H9 (cell line): ENCODE measurements around the gene ADAM29. TPM values are rescaled to one million over a fixed set of nuclear protein-coding genes. Genes with fewer than 3 reads are reported as not detected.

Experiments used
- DNase-seq: peaks from one replicate; pipeline ENCODE4 v3.0.0-alpha.2; 2017
- H2AFZ ChIP-seq: one replicate; pipeline ENCODE4 v1.6.1; 2013; ENCODE audit warnings: mild to moderate bottlenecking, low read length, control low read depth, moderate library complexity
- H2AK5ac ChIP-seq: 2 replicates; pipeline ENCODE4 v1.6.1; 2013; ENCODE audit warnings: low read length, control low read depth, mixed read lengths; ENCODE audit not compliant: insufficient read length
- H2BK120ac ChIP-seq: one replicate; pipeline ENCODE4 v1.6.1; 2013; ENCODE audit warnings: low read depth, mild to moderate bottlenecking, low read length, control low read depth, inconsistent platforms; ENCODE audit not compliant: poor library complexity, severe bottlenecking
- H2BK12ac ChIP-seq: 2 replicates; pipeline ENCODE4 v1.6.1; 2013; ENCODE audit warnings: low read length, control low read depth, mixed read lengths, low read depth; ENCODE audit not compliant: insufficient read length
- H2BK15ac ChIP-seq: 2 replicates; pipeline ENCODE4 v1.6.1; 2013; ENCODE audit warnings: low read depth, low read length, control low read depth
- H2BK20ac ChIP-seq: one replicate; pipeline ENCODE4 v1.6.1; 2013; ENCODE audit warnings: low read depth, mild to moderate bottlenecking, low read length, control low read depth, inconsistent platforms; ENCODE audit not compliant: poor library complexity, severe bottlenecking
- H2BK5ac ChIP-seq: 2 replicates; pipeline ENCODE4 v1.6.1; 2013; ENCODE audit warnings: low read length, control low read depth, mixed read lengths; ENCODE audit not compliant: insufficient read length
- H3K14ac ChIP-seq: 2 replicates; pipeline ENCODE4 v1.6.1; 2013; ENCODE audit warnings: low read length, control low read depth; ENCODE audit not compliant: insufficient read depth
- H3K18ac ChIP-seq: 2 replicates; pipeline ENCODE4 v1.6.1; 2013; ENCODE audit warnings: low read depth, mild to moderate bottlenecking, mixed read lengths, low read length, control low read depth; ENCODE audit not compliant: insufficient read length
- H3K23ac ChIP-seq: 2 replicates; pipeline ENCODE4 v1.6.1; 2013; ENCODE audit warnings: low read length, control low read depth, mixed read lengths, low read depth; ENCODE audit not compliant: insufficient read length
- H3K23me2 ChIP-seq: 2 replicates; pipeline ENCODE4 v1.6.1; 2013; ENCODE audit warnings: low read depth, mild to moderate bottlenecking, mixed read lengths, low read length, control low read depth; ENCODE audit not compliant: insufficient read length, poor library complexity, severe bottlenecking
- H3K27ac ChIP-seq: 2 replicates; pipeline ENCODE4 v1.5.1; 2013; ENCODE audit warnings: low read length, control low read depth, mixed read lengths, low read depth; ENCODE audit not compliant: insufficient read length
- H3K27me3 ChIP-seq: 2 replicates; pipeline ENCODE4 v1.6.1; 2013; ENCODE audit warnings: low read length, control low read depth, inconsistent platforms; ENCODE audit not compliant: insufficient read depth
- H3K4ac ChIP-seq: 2 replicates; pipeline ENCODE4 v1.6.1; 2013; ENCODE audit warnings: low read depth, mild to moderate bottlenecking, control low read depth, inconsistent platforms, low read length, moderate library complexity
- H3K4me1 ChIP-seq: 2 replicates; pipeline ENCODE4 v1.6.1; 2013; ENCODE audit warnings: low read length, control low read depth, inconsistent platforms; ENCODE audit not compliant: insufficient read depth
- H3K4me2 ChIP-seq: 2 replicates; pipeline ENCODE4 v1.6.1; 2013; ENCODE audit warnings: low read length, control low read depth, mixed read lengths; ENCODE audit not compliant: insufficient read length, insufficient read depth
- H3K56ac ChIP-seq: 2 replicates; pipeline ENCODE4 v1.6.1; 2013; ENCODE audit warnings: low read depth, mild to moderate bottlenecking, mixed read lengths, low read length, control low read depth; ENCODE audit not compliant: insufficient read length
- H3K79me1 ChIP-seq: 2 replicates; pipeline ENCODE4 v1.6.1; 2013; ENCODE audit warnings: low read depth, mild to moderate bottlenecking, moderate library complexity, low read length, control low read depth, inconsistent platforms; ENCODE audit not compliant: insufficient read depth, poor library complexity, severe bottlenecking
- H3K79me2 ChIP-seq: 2 replicates; pipeline ENCODE4 v1.6.1; 2013; ENCODE audit warnings: low read length, control low read depth, inconsistent platforms; ENCODE audit not compliant: insufficient read depth
- H3K9ac ChIP-seq: 2 replicates; pipeline ENCODE4 v1.6.1; 2013; ENCODE audit warnings: low read length, control low read depth, mixed read lengths; ENCODE audit not compliant: insufficient read length; ENCODE audit errors: extremely low read depth
- H3K9me3 ChIP-seq: one replicate; pipeline ENCODE4 v1.6.1; 2013; ENCODE audit warnings: low read depth, low read length, inconsistent platforms; ENCODE audit not compliant: control insufficient read depth
- H3T11ph ChIP-seq: one replicate; pipeline ENCODE4 v1.6.1; 2013; ENCODE audit warnings: mild to moderate bottlenecking, low read length, control low read depth, inconsistent platforms
- H4K20me1 ChIP-seq: one replicate; pipeline ENCODE4 v1.6.1; 2013; ENCODE audit not compliant: control insufficient read depth, insufficient read length, insufficient read depth
- H4K5ac ChIP-seq: 2 replicates; pipeline ENCODE4 v1.6.1; 2013; ENCODE audit warnings: low read depth, mild to moderate bottlenecking, mixed read lengths, low read length, control low read depth; ENCODE audit not compliant: insufficient read length
- H4K8ac ChIP-seq: replicated peaks from 2 replicates; pipeline ENCODE4 v1.6.1; 2013; ENCODE audit warnings: low read length, control low read depth, mixed read lengths, low read depth; ENCODE audit not compliant: insufficient read length
- H4K91ac ChIP-seq: 2 replicates; pipeline ENCODE4 v1.6.1; 2013; ENCODE audit warnings: low read depth, mild to moderate bottlenecking, moderate library complexity, mixed read lengths, low read length, control low read depth; ENCODE audit not compliant: insufficient read length
- H3K27ac Mint-ChIP-seq, 3 experiments: 2 replicates in 2 of 3; 3 replicates in 1 of 3; pipeline ENCODE4 v1.8.0; 2020 to 2021; ENCODE audit warnings: mixed read lengths in 3 of 3, mild to moderate bottlenecking in 1 of 3, moderate library complexity in 1 of 3
- H3K27me3 Mint-ChIP-seq: 2 replicates; pipeline ENCODE4 v1.8.0; 2021; ENCODE audit warnings: low read depth, mild to moderate bottlenecking, moderate library complexity, mixed read lengths
- H3K36me3 Mint-ChIP-seq, 3 experiments: 2 replicates in 2 of 3; 3 replicates in 1 of 3; pipeline ENCODE4 v1.8.0; 2020 to 2021; ENCODE audit warnings: low read depth in 3 of 3, mixed read lengths in 3 of 3; ENCODE audit not compliant: insufficient read depth in 1 of 3
- H3K4me1 Mint-ChIP-seq, 2 experiments: 2 replicates each; pipeline ENCODE4 v1.8.0; 2020; ENCODE audit warnings: mixed read lengths in 2 of 2
- H3K4me3 Mint-ChIP-seq, 2 experiments: 2 replicates in 1 of 2; 3 replicates in 1 of 2; pipeline ENCODE4 v1.8.0; 2020 to 2021; ENCODE audit warnings: mild to moderate bottlenecking in 2 of 2, mixed read lengths in 2 of 2, moderate library complexity in 1 of 2
- H3K9me3 Mint-ChIP-seq, 2 experiments: 2 replicates in 1 of 2; 3 replicates in 1 of 2; pipeline ENCODE4 v1.8.0; 2020; ENCODE audit warnings: mild to moderate bottlenecking in 2 of 2, mixed read lengths in 2 of 2, moderate library complexity in 1 of 2
- WGBS: extraction: QIAGEN DNeasy Blood & Tissue Kit; methylation state at CpG from one replicate; pipeline ENCODE4 v1.1.7; 2013; ENCODE audit warnings: missing lambda C conversion rate, low lambda C conversion rate, mixed read lengths; ENCODE audit not compliant: insufficient read length; ENCODE audit errors: extremely low coverage; 5-methylcytosine and 5-hydroxymethylcytosine counted together
- total RNA-seq: library from RNA; stranded (reverse); gene quantifications from 2 replicates; pipeline ENCODE4 v1.2.1, GENCODE V29; 2021
- TF ChIP-seq, protein P1 (sequence below): fragments of 200-600 bp; sonication (generic); conservative IDR thresholded peaks from 3 replicates; pipeline ENCODE4 v1.8.0; 2021; ENCODE audit warnings: antibody characterized with exemption, mild to moderate bottlenecking

The ADAM29 gene
- total RNA-seq, 1 experiment from 2014 or later: not detected

DNA sequence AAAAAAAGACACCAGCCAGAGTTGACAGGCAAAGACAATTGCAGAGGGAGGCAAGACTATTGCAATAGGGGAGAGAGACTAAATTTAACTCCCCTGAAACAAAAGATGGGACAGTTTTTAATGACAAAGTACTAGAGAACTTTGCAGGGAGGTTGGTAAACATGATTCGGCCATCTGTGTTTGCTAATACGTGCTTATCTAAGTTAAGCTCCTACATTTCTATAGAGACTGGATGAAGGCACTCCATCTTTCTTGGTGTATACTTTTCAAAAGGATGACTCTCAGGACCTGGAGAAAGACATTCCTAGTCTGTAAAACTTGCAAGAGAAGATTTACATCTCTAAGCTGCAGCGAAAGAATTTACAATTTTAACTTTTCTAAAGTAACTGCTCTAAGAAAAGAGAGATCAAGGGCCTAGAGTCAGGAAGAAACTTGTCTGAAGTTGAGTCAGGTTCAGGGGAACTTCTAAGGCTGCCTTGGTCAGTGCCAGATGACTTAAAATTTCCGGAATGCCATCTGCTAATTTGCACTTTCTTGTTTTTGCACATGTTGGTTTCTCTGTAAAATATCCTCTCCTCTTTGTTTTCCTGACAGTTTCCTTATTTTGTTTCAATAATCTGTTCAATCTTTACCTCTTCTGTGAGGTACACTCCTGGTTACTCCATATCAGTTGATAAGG is 10.6 kb downstream of the ADAM29 start:
- Histone ChIP-seq H3K9me3 (no peaks in the 10 kb centered on the region), H4K8ac (no peak overlapping the region), H3K9ac (no peak overlapping the region), H3K23ac (no peak overlapping the region), H3K4me1 (no peaks in the 10 kb centered on the region), H3K27ac (no peak overlapping the region), H3K18ac (no peak overlapping the region), H3K23me2 (no peaks in the 10 kb centered on the region), H2BK20ac (no peak overlapping the region), H3K14ac (no peak overlapping the region), H3K4ac (no peak overlapping the region), H2AK5ac (no peak overlapping the region), H3K79me2 (no peaks in the 10 kb centered on the region), H2BK12ac (no peak overlapping the region), H2BK5ac (no peak overlapping the region), H2BK120ac (no peak overlapping the region), H3T11ph (no peak overlapping the region), H3K79me1 (no peaks in the 10 kb centered on the region), H4K5ac (no peak overlapping the region), H4K91ac (no peak overlapping the region), H3K56ac (no peak overlapping the region), H2BK15ac (no peak overlapping the region), H3K27me3 (no peaks in the 10 kb centered on the region), H2AFZ (no peak overlapping the region), H4K20me1 (no peaks in the 10 kb centered on the region), H3K4me2 (no peak overlapping the region)
- H3K4me1 Mint-ChIP-seq: peaks cover 13 to 15% of the 10 kb centered on the region in 2 experiments
- no peak overlapping the region; a peak in 1 of 7 replicates for H3K27ac Mint-ChIP-seq
- TF ChIP-seq, protein P1, sequence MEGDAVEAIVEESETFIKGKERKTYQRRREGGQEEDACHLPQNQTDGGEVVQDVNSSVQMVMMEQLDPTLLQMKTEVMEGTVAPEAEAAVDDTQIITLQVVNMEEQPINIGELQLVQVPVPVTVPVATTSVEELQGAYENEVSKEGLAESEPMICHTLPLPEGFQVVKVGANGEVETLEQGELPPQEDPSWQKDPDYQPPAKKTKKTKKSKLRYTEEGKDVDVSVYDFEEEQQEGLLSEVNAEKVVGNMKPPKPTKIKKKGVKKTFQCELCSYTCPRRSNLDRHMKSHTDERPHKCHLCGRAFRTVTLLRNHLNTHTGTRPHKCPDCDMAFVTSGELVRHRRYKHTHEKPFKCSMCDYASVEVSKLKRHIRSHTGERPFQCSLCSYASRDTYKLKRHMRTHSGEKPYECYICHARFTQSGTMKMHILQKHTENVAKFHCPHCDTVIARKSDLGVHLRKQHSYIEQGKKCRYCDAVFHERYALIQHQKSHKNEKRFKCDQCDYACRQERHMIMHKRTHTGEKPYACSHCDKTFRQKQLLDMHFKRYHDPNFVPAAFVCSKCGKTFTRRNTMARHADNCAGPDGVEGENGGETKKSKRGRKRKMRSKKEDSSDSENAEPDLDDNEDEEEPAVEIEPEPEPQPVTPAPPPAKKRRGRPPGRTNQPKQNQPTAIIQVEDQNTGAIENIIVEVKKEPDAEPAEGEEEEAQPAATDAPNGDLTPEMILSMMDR: no peak
- no peak overlapping the region for H3K4me3 Mint-ChIP-seq
- DNase-seq: no peak
- no CpG with 5 or more reads among the region's 4 CpGs for WGBS
- H3K36me3 Mint-ChIP-seq: peaks cover 0 to 4% (median 1%) of the 10 kb centered on the region in 3 experiments; a peak in 1 of 7 replicates
- H3K27me3 Mint-ChIP-seq: no peaks in the 10 kb centered on the region
- H3K9me3 Mint-ChIP-seq: peaks cover 3% of the 10 kb centered on the region in 2 experiments; a peak in 2 of 5 replicates
